Ramos (cell line): Measurements from ENCODE around the gene SMIM24.
"Not testable (repeated sequence)": the region's sequence is repeated elsewhere in the genome, so short reads cannot be mapped to it uniquely, and the experiment has no call there.

Experiments
- in situ Hi-C: fragments of 300-500 bp; cut with MboI; formaldehyde crosslinking; loops from one replicate; pipeline ENCODE4 v1.14.3; 2022; ENCODE audit warnings: low sequenced_read_pairs; ENCODE audit not compliant: unreplicated experiment

Gene SMIM24

GRCh38 chr19:3458229-3459088 lies 21.9 kb downstream of the SMIM24 start:
- in situ Hi-C loops = no loop called here

DNA sequence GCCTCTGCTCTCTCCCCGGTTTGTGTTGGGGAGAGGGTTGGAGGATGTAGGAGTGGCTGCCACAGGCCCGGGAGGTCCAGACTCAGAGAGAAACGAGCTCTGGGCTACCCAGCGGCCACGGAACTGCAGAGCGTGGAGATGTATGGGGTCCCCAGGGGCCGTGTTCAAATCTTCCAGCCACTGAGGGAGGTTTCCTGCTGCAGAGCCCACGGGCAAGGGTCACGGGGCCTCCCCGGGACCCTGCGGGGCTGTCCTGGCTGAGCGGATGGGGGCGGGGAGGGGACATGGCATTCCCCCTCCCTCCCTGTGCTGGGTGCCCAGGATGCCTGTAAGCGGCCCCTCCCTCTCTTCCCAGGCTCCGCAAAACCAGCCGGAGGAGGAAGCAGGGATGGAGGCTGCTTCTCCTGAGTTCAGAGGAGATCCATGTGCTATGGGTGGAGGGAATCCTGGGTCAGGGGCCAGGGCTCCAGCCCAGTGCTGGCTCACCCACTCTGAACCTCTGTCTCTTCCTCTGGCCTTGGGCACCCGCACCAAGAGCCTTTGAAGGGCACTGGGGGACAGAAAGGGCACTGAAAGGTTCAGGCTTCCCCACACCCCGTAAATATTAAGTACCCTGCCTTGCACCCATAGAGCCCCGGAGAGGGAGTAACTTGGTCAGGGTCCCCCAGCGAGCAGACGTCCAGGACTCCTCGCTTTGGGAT lies 22.6 kb downstream of the SMIM24 start:
- in situ Hi-C loops = no loop called here

- in situ Hi-C loops = no loop called here
Measured at GRCh38 chr19:3456925-3457527, 23.3 kb downstream of the SMIM24 start.

- in situ Hi-C loops = no loop called here
Measured at GRCh38 chr19:3455960-3456601, 24.2 kb downstream of the SMIM24 start.

- in situ Hi-C loops = no loop called here
Measured at GRCh38 chr19:3455393-3455955, 24.9 kb downstream of the SMIM24 start.

GRCh38 chr19:3454656-3455392 lies 25.5 kb downstream of the SMIM24 start:
- in situ Hi-C loops = no loop called here

DNA sequence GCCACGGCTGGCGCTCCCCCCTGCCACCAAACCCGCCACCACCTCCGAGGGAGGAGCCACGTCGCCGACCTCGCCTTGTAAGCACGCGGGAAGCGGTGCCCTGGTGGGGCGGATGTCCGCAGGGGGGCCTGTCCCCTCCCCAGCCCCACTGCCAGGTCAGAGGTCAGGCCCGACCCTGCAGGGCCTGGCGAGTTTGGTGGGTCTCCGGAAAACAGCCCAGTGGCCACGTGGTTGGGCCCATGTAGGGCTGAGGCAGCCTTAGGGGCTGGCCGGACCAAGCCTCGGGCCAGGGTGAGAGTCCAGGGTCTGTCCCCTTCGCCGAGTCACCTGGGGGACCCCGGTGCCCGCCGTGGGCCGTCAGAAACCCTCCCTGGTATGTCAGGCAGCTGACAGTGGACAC lies 26.5 kb downstream of the SMIM24 start:
- in situ Hi-C loops = no loop called here

DNA sequence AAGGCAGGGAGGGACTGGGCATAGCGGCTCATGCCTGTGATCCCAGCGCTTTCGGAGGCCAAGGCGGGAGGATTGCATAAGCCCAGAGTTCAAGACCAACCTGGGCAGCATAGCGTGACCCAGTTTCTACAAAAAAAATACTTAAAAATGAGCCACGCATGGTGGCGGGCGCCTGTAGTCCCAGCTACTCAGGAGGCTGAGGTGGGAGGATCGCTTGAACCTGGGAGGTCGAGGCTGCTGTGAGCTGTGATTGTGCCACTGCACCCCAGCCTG lies 27.4 kb downstream of the SMIM24 start:
- in situ Hi-C loops = not testable (repeated sequence)

DNA sequence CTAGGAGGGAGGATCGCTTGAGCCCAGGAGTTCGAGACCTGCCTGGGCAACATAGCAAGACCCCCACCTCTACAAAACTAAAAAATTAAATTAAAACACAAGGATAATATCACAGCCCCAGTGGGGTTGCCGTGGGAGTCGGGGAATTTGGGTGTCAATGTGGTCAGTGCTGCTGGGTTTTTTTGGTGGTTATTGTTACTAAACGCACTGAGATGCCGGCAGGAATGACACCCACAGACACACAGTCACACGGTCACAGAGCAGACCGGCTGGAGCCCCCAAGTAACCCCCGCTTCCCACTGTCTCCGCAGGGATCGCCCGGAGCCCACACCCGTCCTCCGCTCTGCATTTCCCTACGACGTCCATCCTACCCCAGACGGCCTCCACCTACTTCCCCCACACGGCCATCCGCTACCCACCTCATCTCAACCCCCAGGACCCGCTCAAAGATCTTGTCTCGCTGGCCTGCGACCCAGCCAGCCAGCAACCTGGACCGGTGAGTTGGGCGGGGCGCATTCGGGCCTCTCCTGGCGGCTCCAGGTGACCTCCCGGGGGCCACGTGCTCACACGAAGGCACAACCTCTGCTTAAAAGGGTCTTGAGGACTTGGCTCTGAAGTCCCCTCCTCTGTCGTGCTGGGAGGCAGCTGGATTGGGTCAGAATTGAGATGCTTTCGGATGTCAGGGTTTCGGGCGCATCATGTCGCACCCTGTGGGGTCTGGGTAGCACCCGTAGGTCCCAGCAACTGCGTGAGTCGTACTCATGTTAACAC lies 28.0 kb downstream of the SMIM24 start:
- in situ Hi-C loops = no loop called here

DNA sequence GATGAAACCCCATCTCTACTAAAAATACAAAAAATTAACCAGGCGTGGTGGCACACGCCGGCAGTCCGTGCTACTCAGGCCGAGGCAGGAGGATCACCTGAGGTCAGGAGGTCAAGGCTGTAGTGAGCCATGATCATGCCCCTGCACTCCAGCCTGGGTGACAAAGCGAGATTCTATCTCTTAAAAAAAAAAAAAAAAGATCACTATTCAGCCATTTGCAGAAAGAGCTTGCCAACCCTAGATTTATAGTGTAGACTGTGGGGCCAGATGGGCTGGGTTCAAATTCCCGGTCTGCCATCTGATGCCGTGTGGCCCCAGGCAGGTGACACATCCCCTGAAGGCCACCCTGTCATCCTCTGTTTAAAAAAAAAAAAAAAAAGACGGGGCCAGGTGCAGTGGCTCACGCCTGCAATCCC lies 28.9 kb downstream of the SMIM24 start:
- in situ Hi-C loops = no loop called here

- in situ Hi-C loops = no loop called here
Measured at GRCh38 chr19:3450796-3451411, 29.4 kb downstream of the SMIM24 start.

DNA sequence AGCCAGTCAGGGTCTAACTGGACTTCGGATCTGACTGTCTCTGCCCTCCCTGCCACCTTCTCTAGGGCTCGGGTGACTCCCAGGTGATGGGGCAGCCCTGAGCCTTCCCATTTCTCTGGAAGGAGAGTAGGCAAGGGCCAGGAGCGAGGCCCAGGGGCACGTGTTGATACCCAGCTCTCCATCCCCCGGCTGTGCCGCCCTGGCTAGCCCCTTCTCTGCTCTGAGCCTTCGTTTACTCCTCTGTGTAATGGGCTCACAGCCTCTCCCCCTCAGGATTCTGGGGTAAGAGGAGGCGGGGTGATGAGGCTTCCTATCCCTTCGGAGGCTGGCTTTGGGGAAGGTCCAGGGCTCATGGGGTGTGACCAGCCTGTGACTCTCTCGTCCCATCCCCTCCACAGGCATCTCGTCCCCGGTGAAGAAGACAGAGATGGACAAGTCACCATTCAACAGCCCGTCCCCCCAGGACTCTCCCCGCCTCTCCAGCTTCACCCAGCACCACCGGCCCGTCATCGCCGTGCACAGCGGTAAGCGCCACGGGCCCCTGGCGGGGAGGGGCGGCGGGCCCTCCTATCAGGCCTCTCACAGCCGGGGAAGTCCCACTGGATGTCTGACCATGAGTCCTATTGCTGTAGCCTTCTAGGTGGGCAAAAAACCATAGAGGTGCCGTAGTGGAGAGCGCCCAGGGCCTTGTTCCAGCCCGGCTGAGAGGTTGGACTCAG lies 31.6 kb downstream of the SMIM24 start:
- in situ Hi-C loops = no loop called here

DNA sequence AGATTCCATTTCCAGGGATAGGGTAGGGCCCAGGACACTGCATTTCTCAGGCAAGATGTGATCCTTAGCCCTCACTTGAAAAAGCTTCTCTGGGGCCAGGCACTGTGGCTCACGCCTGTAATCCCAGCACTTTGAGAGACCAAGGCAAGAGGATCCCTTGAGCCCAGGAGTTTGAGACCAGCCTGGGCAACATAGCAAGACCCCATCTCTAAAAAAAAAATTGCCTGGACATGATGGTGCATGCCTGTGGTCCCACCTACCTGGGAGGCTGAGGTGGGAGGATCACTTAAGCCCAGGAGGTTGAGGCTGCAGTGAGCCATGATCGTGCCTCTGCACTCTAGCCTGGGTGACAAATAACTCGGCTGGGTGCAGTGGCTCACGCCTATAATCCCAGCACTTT lies 33.7 kb downstream of the SMIM24 start:
- in situ Hi-C loops = not testable (repeated sequence)

GRCh38 chr19:3444695-3445234 lies 35.6 kb downstream of the SMIM24 start:
- in situ Hi-C loops = no loop called here

DNA sequence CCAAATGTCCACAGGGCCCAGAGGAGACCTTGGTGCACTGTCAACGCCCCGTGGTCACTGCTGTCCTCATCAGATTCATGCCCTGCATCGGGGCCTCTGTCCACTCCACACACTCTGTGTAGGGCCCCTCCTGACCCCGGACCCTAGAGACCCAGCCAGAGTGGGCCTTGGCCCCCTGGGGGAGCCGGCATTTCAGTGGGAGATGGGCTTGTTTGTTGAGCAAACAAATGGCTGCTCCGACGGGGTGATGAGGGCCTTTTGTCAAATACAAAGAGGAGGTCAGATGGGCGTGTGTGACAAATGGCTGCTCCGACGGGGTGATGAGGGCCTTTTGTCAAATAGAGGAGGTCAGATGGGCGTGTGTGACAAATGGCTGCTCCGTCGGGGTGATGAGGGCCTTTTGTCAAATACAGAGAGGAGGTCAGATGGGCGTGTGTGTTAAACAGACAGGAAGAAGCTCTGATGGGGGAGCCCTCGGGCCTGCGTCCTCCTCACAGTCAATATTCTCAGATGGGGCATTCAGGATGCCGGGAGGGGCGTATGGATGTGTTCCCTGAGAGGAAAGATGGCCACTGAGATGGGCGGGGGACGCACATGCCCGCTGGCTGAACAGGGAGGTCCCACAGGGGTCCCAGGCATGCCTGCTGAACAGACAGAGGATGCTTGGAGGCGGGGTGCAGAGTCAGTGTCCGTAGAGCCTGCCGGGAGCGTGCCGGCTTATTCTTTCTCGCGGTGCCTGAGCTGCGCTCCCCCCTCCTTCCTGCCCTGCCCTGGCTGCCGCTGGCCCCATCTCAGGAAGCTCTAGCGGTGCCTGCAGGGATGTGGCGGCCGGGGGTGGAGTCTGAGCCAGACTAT lies 36.3 kb downstream of the SMIM24 start:
- in situ Hi-C loops = no loop called here

DNA sequence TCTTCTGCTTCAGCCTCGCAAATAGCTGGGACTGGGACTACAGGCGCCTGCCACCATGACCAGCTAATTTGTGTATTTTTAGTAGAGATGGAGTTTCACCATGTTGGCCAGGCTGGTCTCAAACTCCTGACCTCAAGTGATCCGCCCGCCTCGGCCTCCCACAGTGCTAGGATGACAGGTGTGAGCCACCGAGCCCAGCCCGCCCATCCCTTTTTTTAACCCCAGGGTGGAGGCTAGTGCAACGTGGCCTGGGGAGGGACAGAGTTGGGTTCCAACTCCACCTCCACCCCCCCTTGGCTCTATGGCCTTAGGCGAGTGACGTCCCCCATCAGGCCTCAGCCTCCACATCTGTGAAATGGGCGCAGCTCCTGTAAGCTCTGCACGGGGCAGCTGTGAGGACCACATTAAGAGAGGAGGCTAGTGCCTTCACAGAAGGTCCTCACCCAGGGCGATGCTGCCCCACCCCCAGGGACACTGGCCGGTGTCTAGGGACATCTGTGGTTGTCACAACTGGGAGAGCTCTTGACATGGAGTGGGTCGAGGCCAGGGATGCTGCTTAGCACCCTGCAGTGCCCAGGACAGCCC lies 37.7 kb downstream of the SMIM24 start:
- in situ Hi-C loops = no loop called here

GRCh38 chr19:3441986-3442329 lies 38.4 kb downstream of the SMIM24 start:
- in situ Hi-C loops = no loop called here
